NCI-H460 (cell line): ENCODE results near the gene CD180. TPM values are rescaled to one million over a fixed set of nuclear protein-coding genes. Genes with fewer than 3 reads are reported as not detected.
"Not testable (repeated sequence)": the region's sequence is repeated elsewhere in the genome, so short reads cannot be mapped to it uniquely, and the experiment has no call there.

Source experiments
- DNase-seq: peaks from one replicate; pipeline ENCODE4 v3.0.0-alpha.2; 2016; ENCODE audit warnings: low read depth; ENCODE audit errors: extremely low read depth
- total RNA-seq: library from RNA; depleted of rRNA; stranded (reverse); fragments of >200 nt; shearing (Covaris generic); gene quantifications from 2 replicates; pipeline ENCODE4 v1.2.3, GENCODE V29; 2014

The CD180 gene
- total RNA-seq, 1 experiment from 2014 or later: not detected

DNA sequence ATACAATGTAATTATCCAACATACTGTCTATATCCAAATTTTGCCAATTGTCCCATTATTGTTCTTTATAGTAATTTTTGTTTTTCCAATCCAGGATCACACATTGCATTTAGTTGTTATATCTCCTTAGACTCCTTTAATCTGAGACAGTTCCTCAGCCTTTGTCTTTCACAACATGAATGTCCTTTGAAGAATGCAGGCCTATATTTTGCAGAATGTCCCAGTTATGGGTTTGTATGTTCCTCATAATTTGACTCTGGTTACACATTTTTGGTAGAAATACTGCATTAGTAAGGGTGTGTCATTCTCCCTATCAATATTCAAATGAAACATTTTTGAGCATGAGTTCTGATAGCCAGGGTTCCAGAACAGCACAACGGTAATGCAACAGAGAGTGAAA, 6.7 kb downstream of the CD180 start:
- DNase-seq: no peak

DNA sequence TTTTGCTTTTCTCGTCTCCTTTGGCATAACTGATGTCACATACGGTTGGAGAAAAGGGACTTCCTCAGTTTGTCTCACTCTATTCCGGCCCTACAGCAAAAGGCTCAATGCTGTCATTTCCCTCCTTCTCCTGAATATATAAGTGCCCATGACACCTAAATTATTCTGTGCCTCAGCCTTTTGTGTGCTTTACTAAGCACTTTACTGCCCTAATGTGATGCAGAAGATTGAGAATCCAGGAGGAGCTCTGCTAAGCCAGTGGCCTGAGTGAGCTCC, 7.6 kb downstream of the CD180 start:
- DNase-seq: no peak

DNA sequence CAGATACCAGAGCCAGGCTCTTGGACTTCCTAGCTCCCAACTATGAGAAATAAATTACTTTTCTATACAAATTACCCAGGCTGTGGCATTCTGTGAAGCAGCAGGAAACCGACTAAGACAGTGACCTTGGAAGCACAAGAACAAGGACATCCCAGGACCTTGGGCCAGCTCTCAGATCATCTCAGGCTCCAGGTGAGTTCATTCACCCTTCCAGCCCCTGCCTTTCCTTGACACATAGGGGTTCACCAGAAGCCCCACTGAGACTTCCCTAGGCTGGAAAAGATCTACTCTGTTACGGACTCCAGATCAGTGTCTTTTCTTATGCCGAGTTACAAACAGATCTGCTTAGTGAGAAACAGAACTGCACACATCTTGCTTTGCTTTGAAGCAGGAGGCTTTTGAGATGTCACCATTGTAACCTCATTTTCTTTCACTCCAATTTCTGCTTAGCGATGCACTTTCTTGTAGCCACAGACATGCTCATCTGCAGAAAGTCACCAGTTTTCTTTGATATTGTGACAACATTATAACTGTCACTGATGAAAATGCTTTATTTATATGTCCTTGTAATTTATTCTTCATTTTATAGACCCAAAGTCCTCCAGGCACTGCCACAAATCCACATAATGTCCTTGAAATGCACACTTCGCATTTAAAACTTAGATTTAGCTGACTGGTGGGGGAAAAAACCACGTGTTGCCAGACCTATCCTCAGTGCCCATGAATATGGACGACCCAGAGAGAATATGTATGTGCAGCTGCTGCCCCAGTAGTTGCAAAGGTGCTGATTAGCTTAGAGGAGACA, 8.1 kb downstream of the CD180 start:
- no peak for DNase-seq

DNA sequence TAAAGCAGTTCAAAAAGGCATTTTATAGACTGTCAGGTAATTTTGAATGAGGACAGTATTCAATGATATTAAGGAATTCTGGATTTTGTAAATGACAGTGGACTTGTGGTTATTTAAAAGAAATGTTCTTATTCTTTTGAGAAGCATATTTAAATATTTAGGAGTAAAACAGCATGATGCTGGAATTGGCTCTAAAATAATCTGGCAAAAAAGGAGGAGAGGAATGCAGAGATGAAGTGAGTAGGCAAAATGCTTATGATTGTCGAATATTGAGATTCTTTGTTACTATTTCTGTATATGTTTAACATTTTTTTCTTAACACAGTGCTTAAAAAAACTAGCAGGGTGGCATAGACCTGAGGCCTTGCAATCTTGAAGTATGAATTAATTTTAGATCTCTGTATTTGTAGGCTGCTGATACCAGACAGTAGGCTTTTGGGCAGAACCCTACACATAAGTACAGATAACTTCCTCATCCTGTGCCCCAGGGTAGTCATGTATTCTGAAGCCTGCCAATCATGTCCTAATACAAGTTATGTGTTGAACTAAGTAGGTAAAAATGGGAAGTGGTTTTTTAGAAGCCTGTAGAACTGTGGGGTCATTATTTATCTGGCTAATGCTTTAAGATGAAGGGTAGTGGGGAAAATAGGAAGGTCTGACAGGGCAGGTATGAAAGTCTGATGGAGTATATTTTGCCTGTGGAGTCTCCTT, 9.4 kb downstream of the CD180 start:
- no peak for DNase-seq

DNA sequence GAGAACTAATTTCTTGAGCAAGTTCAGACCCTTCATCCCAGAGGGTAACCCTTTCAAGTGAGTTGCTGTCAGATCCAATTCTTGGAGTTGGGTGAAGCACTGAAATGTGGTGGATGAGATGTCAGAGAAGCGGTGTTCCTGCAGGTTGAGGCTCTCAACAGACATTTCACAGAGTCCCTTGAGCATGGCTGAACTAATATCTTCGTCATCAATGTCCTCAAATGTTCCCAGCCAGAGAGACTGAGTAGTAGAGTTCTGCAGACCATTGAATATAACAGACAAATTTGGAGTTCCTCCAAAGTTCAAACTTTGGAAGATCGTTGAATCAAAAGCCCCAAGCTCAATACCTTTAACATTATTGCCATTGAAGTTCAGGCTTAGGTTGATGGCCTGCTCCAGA, 12.7 kb downstream of the CD180 start:
- DNase-seq: no peak

DNA sequence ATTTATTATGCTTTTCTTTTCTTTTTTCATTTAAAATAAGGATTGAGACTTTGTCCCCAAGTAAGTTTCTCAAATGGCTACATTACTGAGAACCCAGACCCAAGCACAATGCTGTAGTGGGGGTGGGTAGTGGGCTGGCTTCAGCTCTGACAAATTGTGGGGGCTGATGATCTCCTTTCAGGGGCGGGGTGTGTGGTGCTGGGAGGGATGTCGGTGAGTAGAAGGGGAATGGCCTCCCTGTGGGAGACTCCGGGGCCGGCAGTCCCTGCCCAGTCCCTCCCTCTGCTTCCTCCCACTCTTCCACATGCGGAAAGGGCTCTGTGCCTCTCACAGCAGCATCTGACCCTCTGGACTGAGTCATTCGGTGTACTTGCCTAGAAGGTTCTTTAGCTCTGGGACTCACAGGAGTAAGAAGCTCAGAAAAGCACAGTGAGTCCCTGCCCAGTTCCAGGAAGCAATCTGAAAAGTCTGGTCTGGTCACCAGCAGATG, 14.3 kb downstream of the CD180 start:
- no peak for DNase-seq

DNA sequence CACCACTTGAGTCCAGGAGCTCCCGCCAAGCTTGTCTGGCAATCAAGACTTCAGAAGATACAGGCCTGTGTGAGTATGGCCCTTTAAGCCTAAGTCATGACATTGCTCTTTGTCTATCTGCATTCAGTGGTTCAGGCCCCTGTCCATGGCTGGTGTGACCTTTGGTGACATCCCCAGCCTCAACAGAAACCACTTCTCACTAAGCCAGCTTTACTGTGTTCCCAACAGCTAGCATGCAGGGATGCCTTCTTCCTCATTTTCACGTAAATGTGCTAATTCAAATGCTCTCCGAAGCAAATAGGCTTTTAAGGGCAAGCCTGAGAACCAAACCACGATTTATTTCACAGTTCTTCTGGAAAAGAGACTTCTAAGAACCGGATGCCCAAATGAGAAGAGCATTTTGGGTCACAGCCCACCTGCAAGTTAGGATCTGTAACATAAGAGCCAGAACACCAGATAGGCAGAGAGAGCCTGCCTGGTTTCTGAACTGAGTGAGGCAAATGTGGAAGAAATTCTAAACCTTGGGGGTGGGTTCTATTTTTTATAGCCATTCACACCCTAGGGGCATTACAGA, 14.9 kb downstream of the CD180 start:
- DNase-seq: no peak

DNA sequence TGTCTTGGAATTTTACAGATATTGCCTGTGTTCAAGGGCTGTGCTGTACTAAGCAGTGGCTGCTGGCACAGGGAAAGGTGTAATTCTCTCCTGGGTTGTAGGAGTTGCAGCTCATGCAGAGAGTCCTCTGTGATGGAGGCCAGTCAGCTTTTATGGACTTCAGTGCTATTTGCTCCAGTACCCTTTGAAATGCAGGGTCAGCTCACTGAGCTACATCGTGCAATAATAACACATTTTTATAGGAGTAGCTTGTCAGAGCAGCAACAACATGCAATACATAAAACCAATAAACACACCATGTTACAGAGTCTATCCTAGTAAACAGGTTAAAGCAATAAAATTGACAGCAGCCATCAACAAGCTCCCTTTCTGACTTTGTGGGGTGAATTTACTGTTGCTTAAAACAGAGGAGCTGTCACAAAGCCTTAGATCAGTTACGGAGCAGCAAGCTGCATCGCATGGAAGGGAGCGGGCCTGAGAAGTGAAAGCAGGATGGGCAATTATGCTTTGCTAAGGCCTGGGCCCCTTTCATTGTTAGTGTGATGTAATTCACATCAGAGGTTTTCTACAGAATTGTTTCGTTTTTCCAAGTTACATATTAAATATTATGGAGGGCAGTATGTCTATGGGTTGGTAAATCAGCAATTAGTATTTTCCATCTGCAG, 16.8 kb downstream of the CD180 start:
- DNase-seq: no peak

DNA sequence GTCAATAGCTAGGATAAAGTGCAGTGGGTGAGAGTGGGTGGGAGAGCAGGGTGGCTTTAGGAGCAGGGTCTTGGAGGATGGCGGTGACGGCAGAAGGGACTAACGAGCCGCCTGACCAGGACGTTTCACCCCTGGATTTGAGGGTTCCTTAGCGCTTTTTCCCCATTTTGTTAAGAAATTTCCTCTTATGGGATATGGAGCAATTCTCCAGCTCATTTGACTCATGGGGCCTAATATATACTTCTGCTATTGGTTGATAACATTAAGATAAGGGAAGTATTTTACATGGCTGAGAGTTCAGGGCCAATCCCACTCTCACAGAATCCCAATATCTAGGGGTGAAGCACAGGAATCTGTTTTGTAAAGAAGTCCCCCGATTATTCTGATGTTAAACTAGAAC, 17.6 kb downstream of the CD180 start:
- no peak for DNase-seq

DNA sequence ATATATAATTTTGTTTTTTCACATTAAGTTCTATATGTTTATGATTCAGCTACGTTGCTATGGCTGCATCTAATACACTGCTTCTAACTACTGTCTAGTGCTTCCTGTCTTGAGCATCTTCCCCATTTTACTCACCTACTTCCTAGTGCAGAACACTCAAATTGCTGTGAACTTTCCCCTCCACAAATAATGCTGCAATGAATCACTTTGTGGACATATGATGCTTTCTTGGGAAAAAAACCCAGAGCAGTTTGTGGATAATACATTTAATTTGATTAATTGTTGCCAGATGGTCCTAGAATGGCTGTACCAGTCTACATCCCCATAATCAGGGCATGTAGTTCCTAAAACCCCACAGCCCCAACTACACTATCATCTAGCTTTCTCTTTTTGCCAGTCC, 18.5 kb downstream of the CD180 start:
- no peak for DNase-seq

DNA sequence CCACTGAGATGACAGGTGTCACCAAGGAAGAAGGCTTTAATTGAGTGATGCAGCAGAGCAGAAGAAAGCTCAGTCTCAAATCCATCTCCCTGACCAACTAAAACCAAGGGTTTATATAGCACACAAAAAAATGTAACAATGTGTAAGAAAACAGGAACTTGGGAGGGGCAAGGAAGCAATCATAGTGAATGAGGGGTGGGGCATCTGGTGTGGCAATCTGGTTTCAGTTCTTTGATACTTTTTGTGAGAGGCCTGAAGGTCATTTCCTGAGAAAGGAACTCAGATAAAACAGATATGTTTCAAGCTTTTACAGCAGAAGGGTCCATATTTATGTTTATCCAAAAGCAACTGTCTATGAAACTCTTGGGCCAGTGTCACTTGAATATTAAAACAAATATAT, 19.7 kb downstream of the CD180 start:
- no peak for DNase-seq

DNA sequence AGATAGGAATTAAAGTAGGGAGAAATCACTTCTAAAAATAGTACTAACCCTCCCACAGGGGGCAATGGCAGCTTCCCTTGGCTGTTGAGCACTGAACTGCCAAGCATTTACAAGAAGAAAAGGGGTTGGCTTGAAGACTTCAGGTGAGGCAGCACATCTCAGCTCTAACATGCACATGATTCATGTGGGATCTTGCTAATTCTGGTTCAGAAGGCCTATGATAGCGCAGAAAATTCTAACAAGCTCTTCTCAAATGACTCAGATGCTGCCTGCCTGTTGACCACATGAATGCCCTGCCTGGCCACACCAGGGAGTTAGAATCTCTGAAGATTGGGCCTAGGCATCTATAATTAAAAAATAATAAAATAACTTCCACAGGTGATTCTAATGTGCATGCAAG, 22.6 kb downstream of the CD180 start:
- no peak for DNase-seq

DNA sequence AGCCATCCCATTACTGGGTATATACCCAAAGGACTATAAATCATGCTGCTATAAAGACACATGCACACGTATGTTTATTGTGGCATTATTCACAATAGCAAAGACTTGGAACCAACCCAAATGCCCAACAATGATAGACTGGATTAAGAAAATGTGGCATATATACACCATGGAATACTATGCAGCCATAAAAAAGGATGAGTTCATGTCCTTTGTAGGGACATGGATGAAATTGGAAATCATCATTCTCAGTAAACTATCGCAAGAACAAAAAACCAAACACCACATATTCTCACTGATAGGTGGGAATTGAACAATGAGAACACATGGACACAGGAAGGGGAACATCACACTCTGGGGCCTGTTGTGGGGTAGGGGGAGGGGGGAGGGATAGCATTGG, 23.2 kb downstream of the CD180 start:
- not testable (repeated sequence) for DNase-seq

DNA sequence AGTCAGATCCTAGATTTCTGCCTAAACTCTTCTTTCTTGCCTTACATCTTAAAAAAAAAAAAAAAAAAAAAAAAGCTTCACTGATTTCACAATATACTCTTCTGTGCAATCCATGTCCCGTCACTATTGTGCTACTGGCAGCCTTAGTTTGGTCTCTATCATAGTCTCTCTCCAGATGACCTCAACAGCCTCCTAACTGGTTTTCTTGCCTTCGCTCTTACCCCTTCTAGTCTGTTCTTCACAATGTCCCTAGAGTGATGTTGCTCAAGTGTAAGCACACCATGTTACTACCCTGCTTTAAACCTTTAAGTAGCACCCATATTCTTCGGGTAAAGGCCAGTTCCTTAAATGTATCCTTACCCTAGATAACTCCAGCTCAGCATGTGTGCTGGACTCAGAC, 25.8 kb downstream of the CD180 start:
- DNase-seq: no peak

DNA sequence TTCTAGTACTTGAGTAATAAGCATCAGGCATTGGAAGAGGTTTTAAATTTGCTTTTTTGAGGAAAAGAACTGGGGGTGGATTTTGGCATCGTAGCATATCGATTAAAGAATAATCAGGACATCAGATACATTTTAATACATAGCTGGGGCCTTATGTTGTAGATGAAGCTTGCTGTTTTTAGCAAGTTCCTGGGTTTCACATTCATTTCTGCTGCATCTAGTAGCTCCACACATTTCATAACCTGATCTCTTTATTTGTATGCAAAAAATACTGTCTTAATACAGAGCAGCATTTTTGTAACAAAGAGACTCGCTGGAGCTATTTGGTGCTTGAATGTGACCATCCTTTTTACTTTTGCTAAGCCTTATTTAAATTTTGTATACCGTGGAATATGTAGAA, 28.5 kb downstream of the CD180 start:
- no peak for DNase-seq

DNA sequence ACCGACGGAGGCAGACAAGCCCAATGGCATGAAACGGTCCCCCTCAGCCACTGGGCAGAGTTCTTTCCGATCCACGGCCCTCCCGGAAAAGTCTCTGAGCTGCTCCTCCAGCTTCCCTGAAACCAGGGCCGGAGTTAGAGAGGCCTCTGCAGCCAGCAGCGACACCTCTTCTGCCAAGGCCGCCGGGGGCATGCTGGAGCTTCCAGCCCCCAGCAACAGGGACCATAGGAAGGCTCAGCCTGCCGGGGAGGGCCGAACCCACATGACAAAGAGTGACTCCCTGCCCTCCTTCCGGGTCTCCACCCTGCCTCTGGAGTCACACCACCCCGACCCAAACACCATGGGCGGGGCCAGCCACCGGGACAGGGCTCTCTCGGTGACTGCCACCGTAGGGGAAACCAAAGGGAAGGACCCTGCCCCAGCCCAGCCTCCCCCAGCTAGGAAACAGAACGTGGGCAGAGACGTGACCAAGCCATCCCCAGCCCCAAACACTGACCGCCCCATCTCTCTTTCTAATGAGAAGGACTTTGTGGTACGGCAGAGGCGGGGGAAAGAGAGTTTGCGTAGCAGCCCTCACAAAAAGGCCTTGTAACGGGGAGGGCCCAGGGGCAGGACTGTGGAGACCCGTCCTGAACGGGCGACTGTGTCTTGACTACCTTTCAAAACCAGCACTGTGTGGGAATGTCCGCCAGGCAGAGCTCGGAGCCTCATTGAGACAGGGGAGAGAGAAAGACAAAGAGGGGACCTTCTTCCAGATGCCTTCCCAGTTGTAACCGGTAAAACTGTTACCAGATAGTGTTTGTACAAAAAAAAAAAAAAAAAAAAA, 29.9 kb downstream of the CD180 start:
- DNase-seq: no peak

DNA sequence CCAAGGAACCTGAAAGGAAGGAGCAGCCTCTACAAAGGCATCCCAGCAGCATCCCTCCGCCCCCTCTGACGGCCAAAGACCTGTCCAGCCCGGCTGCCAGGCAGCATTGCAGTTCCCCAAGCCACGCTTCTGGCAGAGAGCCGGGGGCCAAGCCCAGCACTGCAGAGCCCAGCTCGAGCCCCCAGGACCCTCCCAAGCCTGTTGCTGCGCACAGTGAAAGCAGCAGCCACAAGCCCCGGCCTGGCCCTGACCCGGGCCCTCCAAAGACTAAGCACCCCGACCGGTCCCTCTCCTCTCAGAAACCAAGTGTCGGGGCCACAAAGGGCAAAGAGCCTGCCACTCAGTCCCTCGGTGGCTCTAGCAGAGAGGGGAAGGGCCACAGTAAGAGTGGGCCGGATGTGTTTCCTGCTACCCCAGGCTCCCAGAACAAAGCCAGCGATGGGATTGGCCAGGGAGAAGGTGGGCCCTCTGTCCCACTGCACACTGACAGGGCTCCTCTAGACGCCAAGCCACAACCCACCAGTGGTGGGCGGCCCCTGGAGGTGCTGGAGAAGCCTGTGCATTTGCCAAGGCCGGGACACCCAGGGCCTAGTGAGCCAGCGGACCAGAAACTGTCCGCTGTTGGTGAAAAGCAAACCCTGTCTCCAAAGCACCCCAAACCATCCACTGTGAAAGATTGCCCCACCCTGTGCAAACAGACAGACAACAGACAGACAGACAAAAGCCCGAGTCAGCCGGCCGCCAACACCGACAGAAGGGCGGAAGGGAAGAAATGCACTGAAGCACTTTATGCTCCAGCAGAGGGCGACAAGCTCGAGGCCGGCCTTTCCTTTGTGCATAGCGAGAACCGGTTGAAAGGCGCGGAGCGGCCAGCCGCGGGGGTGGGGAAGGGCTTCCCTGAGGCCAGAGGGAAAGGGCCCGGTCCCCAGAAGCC, 30.8 kb downstream of the CD180 start:
- peak; percentile 86 for DNase-seq

DNA sequence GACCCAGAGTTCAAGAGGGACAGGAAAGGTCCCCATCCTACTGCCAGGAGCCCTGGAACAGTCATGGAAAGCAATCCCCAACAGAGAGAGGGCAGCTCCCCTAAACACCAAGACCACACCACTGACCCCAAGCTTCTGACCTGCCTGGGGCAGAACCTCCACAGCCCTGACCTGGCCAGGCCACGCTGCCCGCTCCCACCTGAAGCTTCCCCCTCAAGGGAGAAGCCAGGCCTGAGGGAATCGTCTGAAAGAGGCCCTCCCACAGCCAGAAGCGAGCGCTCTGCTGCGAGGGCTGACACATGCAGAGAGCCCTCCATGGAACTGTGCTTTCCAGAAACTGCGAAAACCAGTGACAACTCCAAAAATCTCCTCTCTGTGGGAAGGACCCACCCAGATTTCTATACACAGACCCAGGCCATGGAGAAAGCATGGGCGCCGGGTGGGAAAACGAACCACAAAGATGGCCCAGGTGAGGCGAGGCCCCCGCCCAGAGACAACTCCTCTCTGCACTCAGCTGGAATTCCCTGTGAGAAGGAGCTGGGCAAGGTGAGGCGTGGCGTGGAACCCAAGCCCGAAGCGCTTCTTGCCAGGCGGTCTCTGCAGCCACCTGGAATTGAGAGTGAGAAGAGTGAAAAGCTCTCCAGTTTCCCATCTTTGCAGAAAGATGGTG, 31.6 kb downstream of the CD180 start:
- no peak for DNase-seq
